SK-N-MC (cell line): ENCODE data around the gene MARF1.

Experiments
- EZH2 ChIP-seq: fragments of 200-600 bp; sonication (generic); IDR thresholded peaks from one replicate; pipeline ENCODE4 v1.6.1; 2017; ENCODE audit warnings: antibody characterized with exemption
- FOXP2 ChIP-seq: optimal IDR thresholded peaks from 2 replicates; pipeline ENCODE3; 2011; ENCODE audit warnings: mild to moderate bottlenecking, moderate library complexity; ENCODE audit not compliant: insufficient read depth; ENCODE audit errors: extremely low read length, control extremely low read depth
- POLR2AphosphoS5 ChIP-seq: IDR thresholded peaks from 2 replicates; pipeline ENCODE4 v1.6.1; 2012; ENCODE audit warnings: mild to moderate bottlenecking, low read depth, low read length, borderline replicate concordance

DNA sequence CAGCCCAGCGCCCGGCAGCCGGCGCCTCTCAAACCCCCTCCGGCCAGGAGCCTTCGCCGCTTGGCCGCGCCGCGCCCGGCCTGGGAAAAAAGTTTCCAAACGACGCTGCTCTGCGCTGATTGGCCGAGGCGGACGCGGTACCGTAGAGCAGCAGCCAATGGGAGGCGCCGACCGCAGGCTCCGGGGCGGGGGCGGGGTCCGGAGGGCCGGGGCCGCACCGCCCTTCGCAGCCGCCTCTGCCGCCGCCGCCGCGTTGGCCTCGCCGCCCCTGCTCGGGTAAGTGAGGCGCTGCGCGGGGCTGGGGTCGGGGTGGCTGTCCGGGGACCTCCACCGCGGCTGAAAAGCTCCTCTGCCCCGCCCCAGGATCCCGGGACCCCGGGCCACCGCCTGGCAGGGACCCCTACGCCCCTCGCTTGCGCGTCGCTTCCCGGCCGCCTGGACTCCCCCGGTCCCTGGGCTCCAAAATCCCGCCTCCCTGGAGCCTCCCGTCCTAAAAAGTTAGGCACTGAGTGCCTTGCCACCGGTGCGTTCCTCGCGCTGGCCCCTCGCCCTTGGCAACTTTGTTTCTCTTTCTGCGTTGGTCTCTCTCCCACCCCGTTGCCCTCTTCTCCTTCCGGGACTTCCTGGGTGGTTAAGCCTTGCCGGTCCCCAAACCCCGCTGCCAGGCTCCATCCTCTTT lies 7.2 kb upstream of the MARF1 start, which contains the start of gene NDE1:
- TF ChIP-seq EZH2, result no peak
- peak; percentile 39; the same call in 1 of the 2 replicates for TF ChIP-seq POLR2AphosphoS5
- no peak for TF ChIP-seq FOXP2
